ENCODE measurements around the gene RSPH10B. TPM values are rescaled to one million over a fixed set of nuclear protein-coding genes. Genes with fewer than 3 reads are reported as not detected.
"Not testable (repeated sequence)": the region's sequence is repeated elsewhere in the genome, so short reads cannot be mapped to it uniquely, and the experiment has no call there.

RSPH10B gene
- total RNA-seq, 1 donor from 2014 or later = not detected

DNA sequence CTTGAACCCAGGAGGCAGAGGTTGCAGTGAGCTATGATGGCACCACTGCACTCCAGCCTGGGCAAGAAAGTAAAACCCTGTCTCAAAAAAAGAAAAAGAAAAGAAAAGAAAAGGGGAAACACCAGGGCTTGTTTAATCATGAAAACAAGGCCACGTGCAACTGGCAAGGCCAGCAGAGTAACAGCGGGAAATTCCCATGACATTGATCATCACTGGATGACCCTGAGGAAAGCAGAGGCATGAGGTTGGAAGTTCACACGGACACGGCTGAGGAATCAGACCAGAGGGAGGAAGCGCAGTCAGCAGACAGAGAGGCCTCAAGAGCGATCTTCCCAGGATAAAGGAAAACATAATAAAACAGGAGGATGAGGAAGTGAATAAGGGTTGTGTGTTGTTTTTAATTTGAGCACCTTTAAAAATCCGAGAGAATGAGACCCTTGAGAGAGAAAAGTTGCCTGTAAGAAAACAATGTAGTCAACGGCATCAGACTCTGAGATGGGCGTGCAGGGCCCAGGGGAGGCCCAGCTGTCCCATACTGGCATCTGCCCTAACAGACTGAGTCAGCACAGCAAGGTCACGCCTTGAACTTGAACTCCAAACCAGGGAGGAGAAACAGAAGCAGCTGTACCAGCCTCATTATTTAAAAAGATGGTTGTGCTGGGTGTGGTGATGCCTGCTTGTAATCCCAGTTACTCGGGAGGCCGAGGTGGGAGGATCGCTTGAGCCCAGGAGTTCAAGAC lies 38.4 kb downstream of the RSPH10B start:
- intact Hi-C loops (cut with DNase I); ATAC-seq; DNase-seq (ENCODE audit: missing footprints): not testable (repeated sequence)

DNA sequence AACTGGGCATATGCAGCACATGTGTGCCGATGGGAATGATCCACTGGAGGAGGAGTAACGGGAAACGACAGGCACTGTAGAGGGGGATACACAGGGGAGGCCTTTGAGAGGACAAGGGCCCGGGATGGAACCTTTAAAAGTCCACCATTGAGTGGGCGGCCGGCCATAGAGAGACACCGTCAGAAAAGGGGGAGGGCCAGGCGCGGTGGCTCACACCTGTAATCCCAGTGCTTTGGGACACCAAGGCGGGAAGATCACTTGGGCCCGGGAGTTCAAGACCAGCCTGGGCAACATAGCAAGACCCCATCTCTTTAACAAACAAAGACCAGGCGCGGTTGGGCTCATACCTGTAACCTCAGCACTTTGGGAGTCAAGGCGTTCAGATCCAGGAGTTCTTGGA lies 39.2 kb downstream of the RSPH10B start:
- DNase-seq (ENCODE audit: missing footprints); ATAC-seq; intact Hi-C loops (cut with DNase I): not testable (repeated sequence)

DNA sequence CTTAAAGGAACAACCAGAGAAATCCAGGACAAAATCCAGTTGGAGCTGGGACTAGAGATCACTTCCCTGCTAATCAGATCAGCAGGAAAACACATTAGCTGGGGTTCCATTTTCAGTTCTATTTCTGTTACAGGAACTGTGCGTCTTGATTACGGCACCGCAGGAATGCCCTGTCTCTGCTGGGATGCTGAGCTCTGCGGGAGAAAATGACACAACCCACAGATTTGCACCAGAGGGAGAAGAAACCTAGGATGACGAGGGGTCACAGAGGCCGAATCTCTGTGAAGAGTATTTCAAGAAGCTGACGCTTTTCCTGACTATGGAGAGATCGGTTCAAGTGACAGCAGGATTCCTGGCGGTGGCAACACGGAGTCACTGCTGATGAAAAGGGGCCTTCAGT lies 40.2 kb downstream of the RSPH10B start:
- intact Hi-C loops (cut with DNase I); DNase-seq (ENCODE audit: missing footprints); ATAC-seq: not testable (repeated sequence)

DNA sequence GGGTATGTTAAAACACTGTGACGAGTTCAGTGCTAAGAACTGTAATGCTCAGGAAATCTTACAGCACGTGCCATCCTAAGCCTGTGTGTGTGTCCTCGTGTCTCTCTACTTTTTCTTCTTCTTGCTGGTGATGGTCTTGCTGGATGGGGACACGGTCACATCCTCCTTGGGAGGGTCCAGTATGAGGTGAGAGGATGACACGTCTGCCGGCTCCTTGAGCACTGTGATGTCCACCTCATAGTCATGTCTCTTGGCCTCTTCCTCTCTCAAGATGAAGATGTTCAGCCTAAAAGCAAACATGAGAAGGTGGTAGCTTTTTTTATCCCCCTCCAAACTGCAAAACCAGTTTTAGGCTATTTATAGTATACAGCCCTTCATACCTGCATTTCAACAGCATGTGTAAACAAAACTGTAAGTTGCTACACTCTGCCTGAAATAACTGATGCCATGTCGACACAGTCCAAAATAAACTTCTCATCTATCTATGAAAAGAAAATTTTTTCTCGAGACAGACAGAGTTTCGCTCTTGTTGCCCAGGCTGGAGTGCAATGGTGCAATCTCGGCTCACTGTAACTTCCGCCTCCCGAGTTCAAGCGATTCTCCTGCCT lies 44.1 kb downstream of the RSPH10B start:
- intact Hi-C loops (cut with DNase I); ATAC-seq; DNase-seq (ENCODE audit: missing footprints): not testable (repeated sequence)

DNA sequence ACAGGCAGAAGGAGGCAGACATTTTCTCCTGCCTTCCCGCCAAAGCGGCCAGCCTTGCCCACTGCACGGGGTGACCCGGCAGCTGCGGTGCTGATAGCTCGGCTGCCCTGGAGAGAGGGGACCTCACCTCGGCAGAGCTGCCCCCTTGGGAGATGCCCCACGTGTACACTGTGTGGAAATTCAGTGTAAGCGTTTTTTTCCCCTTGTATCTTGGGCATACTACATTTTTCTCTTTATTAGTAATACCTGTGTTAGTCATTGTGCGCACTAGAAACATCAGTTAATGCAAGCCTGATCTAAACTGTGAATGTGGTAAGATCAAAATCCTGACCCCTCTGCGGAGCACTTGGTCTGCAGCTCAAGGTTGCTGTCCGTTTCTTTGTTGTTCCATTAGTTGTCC lies 45.9 kb downstream of the RSPH10B start:
- DNase-seq (ENCODE audit: missing footprints); intact Hi-C loops (cut with DNase I); ATAC-seq: not testable (repeated sequence)

DNA sequence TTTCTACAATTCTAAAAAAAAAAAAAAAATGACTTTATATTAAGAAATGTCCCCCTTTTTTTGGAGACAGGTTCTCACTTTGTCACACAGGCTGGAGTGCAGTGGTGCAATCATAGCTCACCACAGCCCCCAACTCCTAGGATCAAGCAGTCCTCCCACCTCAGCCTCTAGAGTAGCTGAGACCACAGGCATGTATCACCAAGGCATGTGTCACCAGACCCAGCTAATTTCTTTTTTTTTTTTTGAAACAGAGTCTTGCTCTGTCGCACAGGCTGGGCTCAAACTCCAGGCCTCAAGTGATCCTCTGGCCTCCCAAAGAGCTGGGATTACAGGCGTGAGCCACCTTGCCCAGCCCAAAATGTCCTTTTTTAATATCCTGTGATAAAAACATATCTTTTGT lies 46.3 kb downstream of the RSPH10B start:
- ATAC-seq; intact Hi-C loops (cut with DNase I); DNase-seq (ENCODE audit: missing footprints): not testable (repeated sequence)

DNA sequence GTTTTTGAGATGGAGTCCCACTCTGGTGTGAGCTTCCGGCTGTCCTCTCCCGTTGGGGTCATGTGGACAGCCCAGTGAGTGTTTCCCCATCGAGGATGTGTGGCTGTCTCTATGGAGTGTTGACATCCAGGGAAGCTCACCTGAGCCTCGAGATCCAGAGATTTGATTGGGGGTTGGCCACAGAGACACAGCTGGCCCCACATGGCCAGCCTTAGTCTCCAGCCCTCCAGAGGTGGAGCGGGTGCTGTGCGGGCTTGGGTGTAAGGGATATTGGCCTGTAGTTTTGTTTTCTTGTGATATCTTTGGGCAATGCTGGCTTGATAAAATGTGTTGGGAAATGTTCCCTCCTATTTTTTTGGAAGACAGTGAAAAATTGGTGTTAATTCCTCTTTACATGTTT lies 54.0 kb downstream of the RSPH10B start:
- intact Hi-C loops (cut with DNase I) = not testable (repeated sequence)

DNA sequence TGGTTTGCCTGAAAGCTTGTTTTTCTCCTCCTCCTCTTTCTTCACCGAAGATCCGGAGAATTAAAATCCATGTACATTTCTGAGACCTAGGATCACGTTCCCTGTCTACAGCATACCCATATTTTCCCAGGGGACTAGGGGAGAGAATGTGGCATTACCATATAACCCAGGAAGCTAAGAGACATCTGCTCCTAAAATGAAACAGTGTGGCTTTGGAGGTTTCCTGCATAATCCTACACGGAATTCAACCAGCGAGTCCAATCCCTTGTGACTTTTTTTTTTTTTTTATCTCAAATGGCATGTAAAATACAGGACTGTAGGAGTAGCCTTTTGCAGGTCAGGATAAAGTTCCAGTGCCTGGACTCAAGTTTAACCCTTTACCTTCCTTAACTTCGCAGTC lies 61.7 kb downstream of the RSPH10B start:
- ATAC-seq; intact Hi-C loops (cut with DNase I); DNase-seq (ENCODE audit: missing footprints): not testable (repeated sequence)

More for the DNA sequence above, 54.0 kb downstream of the RSPH10B start:
- not testable (repeated sequence) for DNase-seq (ENCODE audit: missing footprints); ATAC-seq

DNA sequence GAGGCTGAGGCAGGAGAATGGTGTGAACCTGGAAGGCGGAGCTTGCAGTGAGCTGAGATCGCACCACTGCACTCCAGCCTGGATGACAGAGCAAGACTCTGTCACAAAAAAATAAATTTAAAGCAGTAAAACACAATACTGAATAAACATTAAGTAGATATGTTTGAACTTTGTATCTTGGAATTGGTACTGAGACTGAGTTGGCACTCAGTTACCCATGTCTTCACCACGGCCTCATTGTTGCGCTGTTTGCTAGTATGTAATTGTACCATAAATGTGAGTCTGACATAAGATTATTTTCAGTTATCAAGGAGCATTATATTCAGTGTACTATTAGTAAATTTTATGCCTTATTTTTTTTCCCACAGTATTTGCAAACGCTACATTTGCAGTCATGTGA lies 65.8 kb downstream of the RSPH10B start:
- ATAC-seq; DNase-seq (ENCODE audit: missing footprints); intact Hi-C loops (cut with DNase I): not testable (repeated sequence)

DNA sequence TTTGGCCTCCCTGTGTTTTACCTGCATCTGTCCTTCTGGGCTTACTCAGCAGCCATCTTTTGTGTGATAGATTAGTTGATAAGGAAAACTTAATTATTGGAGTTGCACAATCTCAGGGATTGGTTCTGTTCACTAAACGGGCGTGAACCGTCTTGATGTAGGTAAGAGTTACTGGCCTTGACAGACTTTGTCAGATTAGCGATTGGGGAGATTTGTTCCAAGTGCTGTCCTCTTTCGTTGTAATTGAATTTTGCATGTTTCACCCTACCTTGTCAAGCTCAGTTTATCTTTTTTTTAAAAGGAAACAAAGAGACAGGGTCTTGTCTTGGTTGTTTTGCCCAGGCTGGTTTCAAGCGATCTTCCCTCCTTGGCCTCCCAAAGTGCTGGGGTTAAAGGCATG lies 67.5 kb downstream of the RSPH10B start:
- not testable (repeated sequence) for ATAC-seq

DNA sequence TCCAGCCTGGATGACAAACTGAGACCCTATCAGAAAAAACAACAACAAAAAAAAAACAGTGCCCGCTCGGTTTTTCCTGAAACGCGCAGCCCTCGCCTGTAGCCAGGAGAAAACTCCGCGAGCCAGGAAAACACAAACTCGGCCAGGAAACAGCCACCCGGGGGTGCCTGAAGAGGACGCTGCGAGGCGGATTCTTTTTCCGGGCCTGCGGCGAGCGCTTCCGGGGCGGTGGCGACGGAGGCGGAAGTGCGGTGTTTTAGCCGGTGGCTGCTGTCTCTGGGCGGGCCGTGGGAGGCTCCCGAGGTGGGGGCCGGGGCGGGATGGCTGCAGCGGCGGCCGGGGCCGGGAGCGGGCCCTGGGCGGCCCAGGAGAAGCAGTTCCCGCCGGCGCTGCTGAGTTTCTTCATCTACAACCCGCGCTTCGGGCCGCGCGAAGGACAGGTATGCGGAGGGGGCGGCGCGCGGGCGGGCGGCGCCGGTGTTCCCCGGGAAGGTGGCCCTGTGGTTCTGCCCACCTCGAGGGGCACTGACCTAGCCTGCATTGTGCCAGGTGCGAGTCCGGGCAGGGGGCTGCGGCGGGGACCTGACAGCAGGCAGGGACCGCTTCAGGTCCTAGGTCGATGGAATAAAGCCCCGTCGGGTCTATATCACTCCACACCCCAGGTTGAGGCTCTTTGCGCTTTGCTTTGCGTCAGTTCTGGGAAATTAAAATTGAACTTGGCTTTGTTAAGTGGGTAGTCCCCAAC lies 71.8 kb downstream of the RSPH10B start, which contains the start of gene CCZ1:
Gene CCZ1, plus strand, starts transcription at position 254 of the 745 bp plus-strand sequence. Its CDS starts 67 bp downstream, at position 321.
- DNase-seq (ENCODE audit: missing footprints) = peak; percentile 89
- intact Hi-C loops (cut with DNase I) = not testable (repeated sequence)
- ATAC-seq = peak; percentile 93

More for the DNA sequence above, 67.5 kb downstream of the RSPH10B start:
- DNase-seq (ENCODE audit: missing footprints); intact Hi-C loops (cut with DNase I): not testable (repeated sequence)

DNA sequence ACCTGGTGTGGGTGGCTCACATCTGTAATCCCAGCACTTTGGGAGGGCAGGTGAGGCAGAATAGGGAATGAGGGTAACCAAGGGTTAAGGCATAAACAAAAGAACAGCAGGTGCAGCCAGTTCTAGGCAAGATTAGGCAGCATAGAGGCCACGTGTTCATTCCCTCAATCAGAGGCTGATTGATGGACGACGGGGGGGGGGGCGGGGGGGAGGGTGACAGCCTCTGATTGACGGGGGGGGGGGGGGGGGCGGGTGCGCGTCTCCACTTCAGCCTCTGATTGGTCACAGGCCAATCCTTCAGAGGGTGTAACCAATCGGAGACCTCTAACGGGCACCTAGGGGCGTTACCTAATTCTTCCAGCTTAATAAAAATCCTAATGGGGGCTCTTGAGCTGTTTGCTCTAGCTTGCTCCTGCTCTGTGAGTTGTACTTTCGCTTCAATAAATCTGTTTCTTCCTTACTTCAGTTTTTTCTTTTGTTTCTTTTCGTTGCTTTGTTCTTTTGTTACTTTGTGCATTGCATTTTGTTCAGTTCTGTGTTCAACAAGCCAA lies 73.0 kb downstream of the RSPH10B start:
- ATAC-seq; intact Hi-C loops (cut with DNase I): not testable (repeated sequence)

DNA sequence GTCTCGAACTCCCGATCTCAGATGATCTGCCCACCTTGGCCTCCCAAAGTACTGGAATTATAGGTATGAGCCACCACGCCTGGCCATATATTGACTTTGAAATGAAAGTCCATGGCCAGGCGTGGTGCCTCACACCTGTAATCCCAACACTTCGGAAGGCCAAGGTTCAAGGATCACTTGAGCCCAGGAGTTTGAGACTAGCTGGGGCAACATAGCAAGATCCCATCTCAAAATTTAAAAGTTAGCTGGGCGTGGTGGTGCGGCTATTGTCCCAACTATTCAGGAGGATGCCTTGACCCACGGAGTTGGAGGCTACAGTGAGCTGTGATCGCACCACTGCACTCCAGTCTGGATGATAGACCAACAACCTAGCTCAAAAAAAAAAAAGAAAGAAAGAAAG lies 78.0 kb downstream of the RSPH10B start:
- no peak for ATAC-seq
- intact Hi-C loops (cut with DNase I) = no loop called here
- DNase-seq (ENCODE audit: missing footprints) = no peak

More for the DNA sequence above, 73.0 kb downstream of the RSPH10B start:
- not testable (repeated sequence) for DNase-seq (ENCODE audit: missing footprints)

DNA sequence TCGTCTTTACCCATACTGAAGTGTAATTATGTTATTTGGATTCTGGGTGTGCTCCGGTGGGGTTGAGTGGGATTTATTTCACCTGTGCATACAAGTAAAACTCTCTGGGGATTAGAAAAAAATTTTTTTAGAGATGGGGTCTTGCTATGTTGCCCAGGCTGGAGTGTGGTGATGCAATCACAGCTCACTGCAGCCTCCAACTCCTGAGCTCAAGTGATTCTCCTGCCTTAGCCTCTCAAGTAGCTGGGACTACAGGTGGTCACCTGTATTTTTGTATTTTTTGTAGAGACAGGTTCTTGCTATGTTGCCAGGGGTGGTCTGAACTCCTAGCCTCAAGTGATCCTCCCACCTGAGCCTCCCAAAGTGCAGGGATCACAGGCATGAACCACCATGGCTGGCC lies 80.2 kb downstream of the RSPH10B start:
- DNase-seq (ENCODE audit: missing footprints); ATAC-seq; intact Hi-C loops (cut with DNase I): not testable (repeated sequence)

DNA sequence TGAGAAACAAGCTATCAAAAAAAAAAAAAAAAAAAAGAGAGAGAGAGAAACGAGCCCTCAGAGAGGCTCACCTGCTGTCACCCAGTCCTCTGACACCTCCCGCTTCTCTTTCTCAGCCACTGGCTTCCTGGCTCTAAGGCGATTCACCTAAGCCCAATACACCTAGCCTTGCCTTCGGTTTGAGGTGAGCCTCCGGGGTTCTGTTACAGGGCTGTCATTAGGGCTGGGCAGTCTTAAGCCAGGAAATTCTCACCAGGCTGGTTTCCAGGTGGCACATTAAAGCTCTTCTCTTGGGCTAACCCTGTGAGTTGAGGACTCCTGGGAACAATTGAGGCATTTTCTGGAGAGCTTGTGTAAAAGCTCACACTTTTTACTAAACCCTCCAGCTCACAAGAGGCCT lies 82.5 kb downstream of the RSPH10B start:
- DNase-seq (ENCODE audit: missing footprints); intact Hi-C loops (cut with DNase I); ATAC-seq: not testable (repeated sequence)

DNA sequence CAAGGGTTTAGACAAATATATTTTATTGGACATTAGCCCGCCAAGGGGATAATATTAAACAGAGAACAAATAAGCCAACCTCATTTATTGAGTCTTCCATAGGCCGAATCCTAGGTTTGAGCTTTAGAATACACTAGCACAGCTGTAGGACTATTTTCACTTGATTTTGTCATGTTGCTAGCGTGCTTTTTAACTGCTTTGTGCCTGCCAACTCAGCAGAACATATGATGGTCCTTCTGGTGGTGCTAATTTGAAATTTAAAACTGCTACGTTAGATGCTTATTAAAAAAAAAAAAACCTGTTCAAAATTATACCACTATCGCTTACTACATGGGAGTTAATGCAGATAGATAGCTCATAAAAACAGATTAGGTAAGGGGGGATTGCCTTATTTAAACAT lies 86.1 kb downstream of the RSPH10B start:
- intact Hi-C loops (cut with DNase I); DNase-seq (ENCODE audit: missing footprints); ATAC-seq: not testable (repeated sequence)

DNA sequence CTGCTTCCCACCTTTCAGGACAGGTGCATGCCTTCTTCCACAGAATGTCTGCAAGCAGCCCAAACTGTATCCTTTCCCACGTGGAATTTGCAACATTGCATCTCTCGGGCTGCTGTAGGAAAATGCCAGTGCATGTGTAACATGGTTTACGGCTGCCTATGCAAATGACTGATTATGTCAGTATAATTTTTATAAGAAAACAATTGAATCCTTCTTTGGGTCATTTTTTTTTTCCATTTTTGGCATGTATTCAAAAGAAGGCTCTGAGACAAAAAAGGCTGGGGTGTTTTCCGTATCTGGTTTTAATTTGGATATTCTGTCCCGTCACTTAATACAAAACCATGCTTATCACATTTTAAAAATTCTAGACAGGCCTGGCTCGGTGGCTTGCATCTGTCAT lies 90.4 kb downstream of the RSPH10B start:
- ATAC-seq; intact Hi-C loops (cut with DNase I); DNase-seq (ENCODE audit: missing footprints): not testable (repeated sequence)

DNA sequence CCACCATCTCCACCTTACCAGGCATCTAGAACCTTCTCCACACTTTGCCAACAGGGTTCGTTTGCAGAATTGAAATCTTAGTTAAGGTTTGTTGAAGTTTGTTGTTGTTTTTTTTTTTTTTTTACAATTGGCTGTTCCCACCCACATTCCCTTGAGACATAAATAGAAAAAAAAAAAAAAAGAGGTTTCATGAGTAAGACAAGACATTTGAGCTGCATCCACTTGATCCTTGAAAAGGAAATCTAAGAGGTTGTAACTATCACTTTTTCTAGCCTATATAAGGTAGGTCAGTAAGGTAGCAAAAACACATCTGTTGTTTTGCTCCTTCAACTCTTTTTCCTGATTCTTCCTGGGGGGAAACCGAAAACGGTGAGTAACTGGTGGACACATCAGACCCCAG lies 90.9 kb downstream of the RSPH10B start:
- DNase-seq (ENCODE audit: missing footprints); intact Hi-C loops (cut with DNase I); ATAC-seq: not testable (repeated sequence)

Measured in Right ventricle myocardium inferior (tissue), 1 donor.